H9 (cell line): ENCODE measurements around the gene ZNF70. TPM values are rescaled to one million over a fixed set of nuclear protein-coding genes. Genes with fewer than 3 reads are reported as not detected.

Source experiments
- DNase-seq: peaks from one replicate; pipeline ENCODE4 v3.0.0-alpha.2; 2017
- H2AFZ ChIP-seq: one replicate; pipeline ENCODE4 v1.6.1; 2013; ENCODE audit warnings: mild to moderate bottlenecking, low read length, control low read depth, moderate library complexity
- H2AK5ac ChIP-seq: 2 replicates; pipeline ENCODE4 v1.6.1; 2013; ENCODE audit warnings: low read length, control low read depth, mixed read lengths; ENCODE audit not compliant: insufficient read length
- H2BK120ac ChIP-seq: one replicate; pipeline ENCODE4 v1.6.1; 2013; ENCODE audit warnings: low read depth, mild to moderate bottlenecking, low read length, control low read depth, inconsistent platforms; ENCODE audit not compliant: poor library complexity, severe bottlenecking
- H2BK12ac ChIP-seq: 2 replicates; pipeline ENCODE4 v1.6.1; 2013; ENCODE audit warnings: low read length, control low read depth, mixed read lengths, low read depth; ENCODE audit not compliant: insufficient read length
- H2BK15ac ChIP-seq: 2 replicates; pipeline ENCODE4 v1.6.1; 2013; ENCODE audit warnings: low read depth, low read length, control low read depth
- H2BK20ac ChIP-seq: one replicate; pipeline ENCODE4 v1.6.1; 2013; ENCODE audit warnings: low read depth, mild to moderate bottlenecking, low read length, control low read depth, inconsistent platforms; ENCODE audit not compliant: poor library complexity, severe bottlenecking
- H2BK5ac ChIP-seq: 2 replicates; pipeline ENCODE4 v1.6.1; 2013; ENCODE audit warnings: low read length, control low read depth, mixed read lengths; ENCODE audit not compliant: insufficient read length
- H3K14ac ChIP-seq: 2 replicates; pipeline ENCODE4 v1.6.1; 2013; ENCODE audit warnings: low read length, control low read depth; ENCODE audit not compliant: insufficient read depth
- H3K18ac ChIP-seq: 2 replicates; pipeline ENCODE4 v1.6.1; 2013; ENCODE audit warnings: low read depth, mild to moderate bottlenecking, mixed read lengths, low read length, control low read depth; ENCODE audit not compliant: insufficient read length
- H3K23ac ChIP-seq: 2 replicates; pipeline ENCODE4 v1.6.1; 2013; ENCODE audit warnings: low read length, control low read depth, mixed read lengths, low read depth; ENCODE audit not compliant: insufficient read length
- H3K23me2 ChIP-seq: 2 replicates; pipeline ENCODE4 v1.6.1; 2013; ENCODE audit warnings: low read depth, mild to moderate bottlenecking, mixed read lengths, low read length, control low read depth; ENCODE audit not compliant: insufficient read length, poor library complexity, severe bottlenecking
- H3K27ac ChIP-seq: 2 replicates; pipeline ENCODE4 v1.5.1; 2013; ENCODE audit warnings: low read length, control low read depth, mixed read lengths, low read depth; ENCODE audit not compliant: insufficient read length
- H3K27me3 ChIP-seq: 2 replicates; pipeline ENCODE4 v1.6.1; 2013; ENCODE audit warnings: low read length, control low read depth, inconsistent platforms; ENCODE audit not compliant: insufficient read depth
- H3K4ac ChIP-seq: 2 replicates; pipeline ENCODE4 v1.6.1; 2013; ENCODE audit warnings: low read depth, mild to moderate bottlenecking, control low read depth, inconsistent platforms, low read length, moderate library complexity
- H3K4me1 ChIP-seq: 2 replicates; pipeline ENCODE4 v1.6.1; 2013; ENCODE audit warnings: low read length, control low read depth, inconsistent platforms; ENCODE audit not compliant: insufficient read depth
- H3K4me2 ChIP-seq: 2 replicates; pipeline ENCODE4 v1.6.1; 2013; ENCODE audit warnings: low read length, control low read depth, mixed read lengths; ENCODE audit not compliant: insufficient read length, insufficient read depth
- H3K56ac ChIP-seq: 2 replicates; pipeline ENCODE4 v1.6.1; 2013; ENCODE audit warnings: low read depth, mild to moderate bottlenecking, mixed read lengths, low read length, control low read depth; ENCODE audit not compliant: insufficient read length
- H3K79me1 ChIP-seq: 2 replicates; pipeline ENCODE4 v1.6.1; 2013; ENCODE audit warnings: low read depth, mild to moderate bottlenecking, moderate library complexity, low read length, control low read depth, inconsistent platforms; ENCODE audit not compliant: insufficient read depth, poor library complexity, severe bottlenecking
- H3K79me2 ChIP-seq: 2 replicates; pipeline ENCODE4 v1.6.1; 2013; ENCODE audit warnings: low read length, control low read depth, inconsistent platforms; ENCODE audit not compliant: insufficient read depth
- H3K9ac ChIP-seq: 2 replicates; pipeline ENCODE4 v1.6.1; 2013; ENCODE audit warnings: low read length, control low read depth, mixed read lengths; ENCODE audit not compliant: insufficient read length; ENCODE audit errors: extremely low read depth
- H3K9me3 ChIP-seq: one replicate; pipeline ENCODE4 v1.6.1; 2013; ENCODE audit warnings: low read depth, low read length, inconsistent platforms; ENCODE audit not compliant: control insufficient read depth
- H3T11ph ChIP-seq: one replicate; pipeline ENCODE4 v1.6.1; 2013; ENCODE audit warnings: mild to moderate bottlenecking, low read length, control low read depth, inconsistent platforms
- H4K20me1 ChIP-seq: one replicate; pipeline ENCODE4 v1.6.1; 2013; ENCODE audit not compliant: control insufficient read depth, insufficient read length, insufficient read depth
- H4K5ac ChIP-seq: 2 replicates; pipeline ENCODE4 v1.6.1; 2013; ENCODE audit warnings: low read depth, mild to moderate bottlenecking, mixed read lengths, low read length, control low read depth; ENCODE audit not compliant: insufficient read length
- H4K8ac ChIP-seq: replicated peaks from 2 replicates; pipeline ENCODE4 v1.6.1; 2013; ENCODE audit warnings: low read length, control low read depth, mixed read lengths, low read depth; ENCODE audit not compliant: insufficient read length
- H4K91ac ChIP-seq: 2 replicates; pipeline ENCODE4 v1.6.1; 2013; ENCODE audit warnings: low read depth, mild to moderate bottlenecking, moderate library complexity, mixed read lengths, low read length, control low read depth; ENCODE audit not compliant: insufficient read length
- H3K27ac Mint-ChIP-seq, 3 experiments: 2 replicates in 2 of 3; 3 replicates in 1 of 3; pipeline ENCODE4 v1.8.0; 2020 to 2021; ENCODE audit warnings: mixed read lengths in 3 of 3, mild to moderate bottlenecking in 1 of 3, moderate library complexity in 1 of 3
- H3K27me3 Mint-ChIP-seq: 2 replicates; pipeline ENCODE4 v1.8.0; 2021; ENCODE audit warnings: low read depth, mild to moderate bottlenecking, moderate library complexity, mixed read lengths
- H3K36me3 Mint-ChIP-seq, 3 experiments: 2 replicates in 2 of 3; 3 replicates in 1 of 3; pipeline ENCODE4 v1.8.0; 2020 to 2021; ENCODE audit warnings: low read depth in 3 of 3, mixed read lengths in 3 of 3; ENCODE audit not compliant: insufficient read depth in 1 of 3
- H3K4me1 Mint-ChIP-seq, 2 experiments: 2 replicates each; pipeline ENCODE4 v1.8.0; 2020; ENCODE audit warnings: mixed read lengths in 2 of 2
- H3K4me3 Mint-ChIP-seq, 2 experiments: 2 replicates in 1 of 2; 3 replicates in 1 of 2; pipeline ENCODE4 v1.8.0; 2020 to 2021; ENCODE audit warnings: mild to moderate bottlenecking in 2 of 2, mixed read lengths in 2 of 2, moderate library complexity in 1 of 2
- H3K9me3 Mint-ChIP-seq, 2 experiments: 2 replicates in 1 of 2; 3 replicates in 1 of 2; pipeline ENCODE4 v1.8.0; 2020; ENCODE audit warnings: mild to moderate bottlenecking in 2 of 2, mixed read lengths in 2 of 2, moderate library complexity in 1 of 2
- CTCF ChIP-seq: fragments of 200-600 bp; sonication (generic); conservative IDR thresholded peaks from 3 replicates; pipeline ENCODE4 v1.8.0; 2021; ENCODE audit warnings: antibody characterized with exemption, mild to moderate bottlenecking
- WGBS: extraction: QIAGEN DNeasy Blood & Tissue Kit; methylation state at CpG from one replicate; pipeline ENCODE4 v1.1.7; 2013; ENCODE audit warnings: missing lambda C conversion rate, low lambda C conversion rate, mixed read lengths; ENCODE audit not compliant: insufficient read length; ENCODE audit errors: extremely low coverage; 5-methylcytosine and 5-hydroxymethylcytosine counted together
- total RNA-seq: library from RNA; stranded (reverse); gene quantifications from 2 replicates; pipeline ENCODE4 v1.2.1, GENCODE V29; 2021

ZNF70 gene
- total RNA-seq, 1 experiment from 2014 or later, result 3.5 TPM

DNA sequence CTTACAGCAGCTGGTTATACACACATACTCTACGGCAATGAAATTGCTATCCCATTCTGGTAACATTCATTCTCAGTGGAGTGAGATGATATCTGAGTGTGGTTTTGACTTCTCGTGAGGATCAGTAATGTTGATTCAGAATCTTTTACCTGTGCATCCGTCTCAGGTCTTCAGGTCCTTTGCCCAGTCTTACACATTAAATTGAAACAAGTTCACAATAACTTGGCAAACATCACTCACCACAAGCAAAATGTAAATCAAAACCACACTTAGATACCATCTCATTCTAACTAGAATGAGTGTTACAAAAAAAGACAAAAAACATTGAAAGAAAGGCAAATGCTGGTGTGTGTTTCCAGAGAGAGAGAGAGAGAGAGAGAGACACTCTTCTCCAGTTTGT lies 46.1 kb downstream of the ZNF70 start:
- no peak overlapping the region for H3K18ac ChIP-seq
- no peaks in the 10 kb centered on the region for H3K27me3 ChIP-seq
- H3K79me2 ChIP-seq, result no peaks in the 10 kb centered on the region
- no peak for TF ChIP-seq CTCF
- H3K4me2 ChIP-seq, result no peak overlapping the region
- H3K23ac ChIP-seq, result no peak overlapping the region
- H3K56ac ChIP-seq, result no peak overlapping the region
- H3K4me1 ChIP-seq, result no peaks in the 10 kb centered on the region
- Mint-ChIP-seq H3K9me3 (no peaks in the 10 kb centered on the region), H3K27ac (no peak overlapping the region), H3K27me3 (no peaks in the 10 kb centered on the region), H3K4me3 (no peak overlapping the region), H3K4me1 (no peaks in the 10 kb centered on the region), H3K36me3 (peaks cover 33 to 81% (median 62%) of the 10 kb centered on the region in 3 experiments; a peak in 6 of 7 replicates)
- no peak overlapping the region for H2BK120ac ChIP-seq
- no peaks in the 10 kb centered on the region for H4K20me1 ChIP-seq
- no peak overlapping the region for H3K9ac ChIP-seq
- H4K5ac ChIP-seq, result no peak overlapping the region
- no peak overlapping the region for H2BK5ac ChIP-seq
- no peaks in the 10 kb centered on the region for H3K79me1 ChIP-seq
- no peaks in the 10 kb centered on the region for H3K9me3 ChIP-seq
- DNase-seq, result no peak
- H2AFZ ChIP-seq, result no peak overlapping the region
- H3K23me2 ChIP-seq, result no peaks in the 10 kb centered on the region
- no peak overlapping the region for H4K8ac ChIP-seq
- no peak overlapping the region for H2BK12ac ChIP-seq
- no peak overlapping the region for H2BK15ac ChIP-seq
- H3K27ac ChIP-seq, result no peak overlapping the region
- no CpG with 5 or more reads among the region's 3 CpGs for WGBS
- no peak overlapping the region for H3T11ph ChIP-seq
- no peak overlapping the region for H3K14ac ChIP-seq
- H4K91ac ChIP-seq, result no peak overlapping the region
- no peak overlapping the region for H2BK20ac ChIP-seq
- no peak overlapping the region for H2AK5ac ChIP-seq
- H3K4ac ChIP-seq, result no peak overlapping the region
